ENCODE measurements around the gene REX1BD.

The REX1BD gene

GRCh38 chr19:18587962-18588610, 512 bp upstream of the REX1BD start:
- H3K4me3 ChIP-seq (ENCODE audit: low read length), result peak overlapping the region; percentile 91
- TF ChIP-seq CTCF (IDR thresholded peaks at IDR 0.05; ENCODE audit: low read depth, low read length, poor library complexity, severe bottlenecking) (no peak), EZH2phosphoT487 (IDR thresholded peaks at IDR 0.05; ENCODE audit: borderline replicate concordance, low read length) (no peak)
- peaks cover 54% of the 10 kb centered on the region for H3K4me1 ChIP-seq (ENCODE audit: control insufficient read depth, low read length)
- peak overlapping the region; percentile 99 for H3K4me2 ChIP-seq (ENCODE audit: low read length)
- H3K27ac ChIP-seq (ENCODE audit: low read depth, low read length), result peak overlapping the region; percentile 86
- no peaks in the 10 kb centered on the region for H4K20me1 ChIP-seq (ENCODE audit: control insufficient read depth, insufficient read depth, low read depth, low read length)
- peaks cover 19% of the 10 kb centered on the region for H3F3A ChIP-seq (ENCODE audit: control insufficient read depth, insufficient read depth)
- no peaks in the 10 kb centered on the region for H3K27me3 ChIP-seq (ENCODE audit: control insufficient read depth, low read length)
- H3K79me2 ChIP-seq (ENCODE audit: control insufficient read depth, low read length), result peaks cover 18% of the 10 kb centered on the region
- H3K9me2 ChIP-seq (replicated peaks; ENCODE audit: control insufficient read depth, low read length), result no peaks in the 10 kb centered on the region
- H3K9me3 ChIP-seq (ENCODE audit: control insufficient read depth, insufficient read depth, low read length), result no peaks in the 10 kb centered on the region
- peaks cover 22% of the 10 kb centered on the region for H3K36me3 ChIP-seq (ENCODE audit: control insufficient read depth, low read length)

GRCh38 chr19:18589380-18590272, 1.0 kb downstream of the REX1BD start:
- Histone ChIP-seq H3K79me2 (ENCODE audit: control insufficient read depth, low read length) (peaks cover 18% of the 10 kb centered on the region), H3K9me2 (replicated peaks; ENCODE audit: control insufficient read depth, low read length) (no peaks in the 10 kb centered on the region), H3K4me3 (ENCODE audit: low read length) (peak overlapping the region; percentile 91), H3K4me2 (ENCODE audit: low read length) (peak overlapping the region; percentile 99), H3F3A (ENCODE audit: control insufficient read depth, insufficient read depth) (peaks cover 19% of the 10 kb centered on the region), H3K4me1 (ENCODE audit: control insufficient read depth, low read length) (peaks cover 69% of the 10 kb centered on the region), H3K9me3 (ENCODE audit: control insufficient read depth, insufficient read depth, low read length) (no peaks in the 10 kb centered on the region), H3K27ac (ENCODE audit: low read depth, low read length) (peak overlapping the region; percentile 86), H3K36me3 (ENCODE audit: control insufficient read depth, low read length) (peaks cover 22% of the 10 kb centered on the region), H4K20me1 (ENCODE audit: control insufficient read depth, insufficient read depth, low read depth, low read length) (no peaks in the 10 kb centered on the region), H3K27me3 (ENCODE audit: control insufficient read depth, low read length) (no peaks in the 10 kb centered on the region)
- TF ChIP-seq EZH2phosphoT487 (IDR thresholded peaks at IDR 0.05; ENCODE audit: borderline replicate concordance, low read length) (no peak), CTCF (IDR thresholded peaks at IDR 0.05; ENCODE audit: low read depth, low read length, poor library complexity, severe bottlenecking) (no peak)

- H3K79me2 ChIP-seq (ENCODE audit: control insufficient read depth, low read length), result peaks cover 18% of the 10 kb centered on the region
- H3K27me3 ChIP-seq (ENCODE audit: control insufficient read depth, low read length), result no peaks in the 10 kb centered on the region
- peak overlapping the region; percentile 99 for H3K4me2 ChIP-seq (ENCODE audit: low read length)
- peaks cover 67% of the 10 kb centered on the region for H3K4me1 ChIP-seq (ENCODE audit: control insufficient read depth, low read length)
- TF ChIP-seq EZH2phosphoT487 (IDR thresholded peaks at IDR 0.05; ENCODE audit: borderline replicate concordance, low read length), result no peak
- peak; percentile 76 for TF ChIP-seq CTCF (IDR thresholded peaks at IDR 0.05; ENCODE audit: low read depth, low read length, poor library complexity, severe bottlenecking)
- H3K36me3 ChIP-seq (ENCODE audit: control insufficient read depth, low read length), result peaks cover 22% of the 10 kb centered on the region
- no peaks in the 10 kb centered on the region for H3K9me3 ChIP-seq (ENCODE audit: control insufficient read depth, insufficient read depth, low read length)
- peak overlapping the region; percentile 91 for H3K4me3 ChIP-seq (ENCODE audit: low read length)
- no peaks in the 10 kb centered on the region for H3K9me2 ChIP-seq (replicated peaks; ENCODE audit: control insufficient read depth, low read length)
- peak overlapping the region; percentile 86 for H3K27ac ChIP-seq (ENCODE audit: low read depth, low read length)
- peaks cover 19% of the 10 kb centered on the region for H3F3A ChIP-seq (ENCODE audit: control insufficient read depth, insufficient read depth)
- H4K20me1 ChIP-seq (ENCODE audit: control insufficient read depth, insufficient read depth, low read depth, low read length), result no peaks in the 10 kb centered on the region
Measured at GRCh38 chr19:18590273-18591272, 2.0 kb downstream of the REX1BD start.
